CD4-positive, alpha-beta T cell (primary cell): ENCODE results near the gene TRMT10B. TPM values are rescaled to one million over a fixed set of nuclear protein-coding genes. Genes with fewer than 3 reads are reported as not detected.
"Not testable (repeated sequence)": the region's sequence is repeated elsewhere in the genome, so short reads cannot be mapped to it uniquely, and the experiment has no call there.

ENCODE experiments used
- ATAC-seq: fragments of 200-7000 bp; cut with Tn5 transposase; one replicate; pipeline ENCODE4 v1.10.0; 2022; ENCODE audit warnings: mild to moderate bottlenecking; ENCODE audit not compliant: poor library complexity
- CTCF ChIA-PET: fragments of 350-600 bp; sonication (Branson Sonifier 250); formaldehyde crosslinking; loops from one replicate; lab custom pipeline; 2021; ENCODE audit warnings: antibody characterized with exemption, inconsistent platforms; lab: Charles Lee
- POLR2A ChIA-PET: fragments of 350-600 bp; sonication (Branson Sonifier 250); formaldehyde crosslinking; loops from one replicate; lab custom pipeline; 2021; ENCODE audit warnings: antibody characterized with exemption, inconsistent platforms; lab: Charles Lee
- DNase-seq, 14 experiments: peaks; one replicate each; pipeline ENCODE4 v3.0.0-alpha.2; 2013 to 2020; ENCODE audit warnings: mixed read lengths in 2 of 14
- H3K27ac ChIP-seq, 2 donors: one replicate each; pipeline versions ENCODE4 v1.5.1 to v1.7.0; 2013; ENCODE audit warnings: low read length in 2 of 2, low read depth in 1 of 2, mild to moderate bottlenecking in 1 of 2
- H3K27me3 ChIP-seq, 2 experiments: 1 replicate in 1 of 2; 2 replicates in 1 of 2; pipeline versions ENCODE4 v1.6.1 to v1.7.0; 2013; ENCODE audit warnings: low read length in 2 of 2, control low read depth in 1 of 2, mild to moderate bottlenecking in 1 of 2, moderate library complexity in 1 of 2; ENCODE audit not compliant: insufficient read depth in 2 of 2, control insufficient read depth in 1 of 2
- H3K36me3 ChIP-seq: one replicate; pipeline ENCODE4 v1.6.1; 2013; ENCODE audit warnings: low read length, control low read depth; ENCODE audit not compliant: insufficient read depth
- H3K4me1 ChIP-seq: one replicate; pipeline ENCODE4 v1.6.1; 2013; ENCODE audit warnings: low read length, control low read depth; ENCODE audit not compliant: insufficient read depth
- H3K4me3 ChIP-seq: one replicate; pipeline ENCODE4 v1.5.1; 2013; ENCODE audit warnings: mild to moderate bottlenecking, low read length, moderate library complexity
- H3K9me3 ChIP-seq, 2 experiments: 1 replicate in 1 of 2; 2 replicates in 1 of 2; pipeline versions ENCODE4 v1.6.1 to v1.7.0; 2013; ENCODE audit warnings: low read length in 2 of 2, mild to moderate bottlenecking in 2 of 2, control low read depth in 1 of 2, moderate library complexity in 1 of 2; ENCODE audit not compliant: control insufficient read depth in 1 of 2, insufficient read depth in 1 of 2
- H3K27ac Mint-ChIP-seq: one replicate; pipeline ENCODE4 v1.8.0; 2020; ENCODE audit warnings: mixed read lengths
- H3K27me3 Mint-ChIP-seq: one replicate; pipeline ENCODE4 v1.8.0; 2021; ENCODE audit warnings: mixed read lengths
- H3K36me3 Mint-ChIP-seq: one replicate; pipeline ENCODE4 v1.8.0; 2021; ENCODE audit warnings: low read depth, mixed read lengths
- H3K4me1 Mint-ChIP-seq: one replicate; pipeline ENCODE4 v1.8.0; 2021; ENCODE audit warnings: low read depth, mixed read lengths
- H3K4me3 Mint-ChIP-seq: one replicate; pipeline ENCODE4 v1.8.0; 2020; ENCODE audit warnings: mild to moderate bottlenecking, mixed read lengths
- H3K9me3 Mint-ChIP-seq: one replicate; pipeline ENCODE4 v1.8.0; 2020; ENCODE audit warnings: mixed read lengths
- CTCF ChIP-seq: fragments of 200-600 bp; IDR thresholded peaks from one replicate; pipeline ENCODE4 v1.8.0; 2022; ENCODE audit warnings: antibody characterized with exemption, mild to moderate bottlenecking
- intact Hi-C, 2 experiments: fragments of 100-400 bp; cut with DNase I in 1 of 2; cut with micrococcal nuclease in 1 of 2; formaldehyde crosslinking; loops; one replicate each; pipeline versions ENCODE4 v1.15.1 to v1.9.0; 2023 to 2025; cut with DNase I, micrococcal nuclease
- total RNA-seq, 174 experiments: library from RNA in 2 of 174; stranded (reverse) in 2 of 174; gene quantifications; one replicate each; pipeline ENCODE4 v1.2.3 and lab custom pipeline; 2021 to 2026

TRMT10B gene
- total RNA-seq, 2 experiments from 2014 or later = 6.6 to 8.3 TPM

DNA sequence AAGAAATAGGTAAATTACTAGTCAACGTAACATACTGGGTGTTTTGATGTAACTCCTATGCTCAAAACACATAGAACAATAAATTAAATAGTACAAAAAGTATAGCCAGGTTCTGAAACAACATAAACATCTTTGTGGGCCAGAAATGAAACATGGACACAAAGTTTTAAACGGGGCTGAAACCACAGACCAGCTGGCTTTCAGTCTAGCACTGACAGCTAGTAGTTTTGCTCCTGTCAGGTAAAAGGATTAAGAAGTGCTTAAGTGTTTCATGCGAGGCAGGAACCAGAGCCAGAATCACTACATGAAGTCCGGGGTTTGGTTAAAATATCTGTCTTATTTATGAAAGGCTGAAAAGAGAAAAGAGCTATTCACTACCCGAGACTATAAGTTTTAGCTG is 66.5 kb downstream of the TRMT10B start:
- CTCF ChIA-PET = no interaction called here
- Histone ChIP-seq H3K27me3 (no peaks in the 10 kb centered on the region), H3K9me3 (no peaks in the 10 kb centered on the region), H3K27ac (no peak overlapping the region), H3K4me1 (no peaks in the 10 kb centered on the region), H3K36me3 (peaks cover 38% of the 10 kb centered on the region), H3K4me3 (no peak overlapping the region)
- ATAC-seq (no peak), DNase-seq (no peak)
- TF ChIP-seq CTCF = no peak
- no peaks in the 10 kb centered on the region for H3K9me3 Mint-ChIP-seq
- intact Hi-C loops = no loop called here
- peaks cover 60% of the 10 kb centered on the region for H3K36me3 Mint-ChIP-seq
- H3K27me3 Mint-ChIP-seq = no peaks in the 10 kb centered on the region
- POLR2A ChIA-PET = no interaction called here
- H3K4me3 Mint-ChIP-seq = no peak overlapping the region
- no peaks in the 10 kb centered on the region for H3K4me1 Mint-ChIP-seq
- no peak overlapping the region for H3K27ac Mint-ChIP-seq

DNA sequence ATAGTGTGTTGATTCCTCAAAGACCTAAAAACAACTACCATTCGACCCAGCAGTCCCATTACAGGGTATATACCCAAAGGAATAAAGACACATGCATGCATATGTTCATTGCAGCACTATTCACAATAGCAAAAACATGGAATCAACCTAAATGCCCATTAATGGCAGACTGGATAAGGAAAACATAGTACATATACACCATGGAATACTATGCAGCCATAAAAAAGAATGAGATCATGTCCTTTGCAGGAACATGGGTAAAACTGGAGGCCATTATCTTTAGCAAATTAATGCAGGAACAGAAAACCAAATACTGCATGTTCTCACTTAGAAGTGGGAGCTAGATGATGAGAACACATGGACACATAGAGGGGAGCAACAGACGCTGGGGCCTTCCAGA is 71.6 kb downstream of the TRMT10B start:
- H3K36me3 Mint-ChIP-seq = peaks cover 87% of the 10 kb centered on the region
- POLR2A ChIA-PET = not testable (repeated sequence)

DNA sequence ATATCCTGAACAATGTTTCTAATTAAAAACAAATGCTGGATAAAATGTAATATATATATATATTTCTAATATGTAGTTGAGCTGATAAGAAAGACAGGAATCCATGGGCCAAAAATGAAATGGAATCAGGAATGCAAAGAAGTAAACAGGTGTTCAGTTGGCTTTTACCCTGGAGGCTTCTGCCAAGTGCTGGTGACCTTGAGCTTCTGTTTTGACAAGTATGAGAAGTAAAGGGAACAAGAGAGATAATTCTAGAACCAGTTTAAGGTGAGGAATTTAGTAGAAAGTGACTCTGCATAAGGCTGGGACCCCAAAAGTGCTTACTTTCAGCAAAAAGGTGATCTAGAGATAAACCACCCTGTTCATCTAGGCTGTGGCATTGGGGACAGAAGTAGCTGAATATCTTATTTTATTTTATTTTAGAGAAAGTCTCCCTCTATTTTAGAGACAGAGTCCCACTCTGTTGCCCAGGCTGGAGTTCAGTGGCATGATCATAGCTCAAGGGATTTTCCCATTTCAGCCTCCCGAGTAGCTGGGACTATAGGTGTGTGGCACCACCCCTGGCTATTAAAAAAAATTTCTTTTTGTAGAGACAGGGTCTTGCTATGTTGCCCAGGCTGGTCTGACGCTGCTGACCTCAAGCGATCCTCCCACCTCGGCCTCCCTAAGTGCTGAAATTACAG is 74.0 kb downstream of the TRMT10B start:
- Histone ChIP-seq H3K9me3 (no peaks in the 10 kb centered on the region), H3K4me3 (no peak overlapping the region), H3K27me3 (no peaks in the 10 kb centered on the region), H3K36me3 (peaks cover 34% of the 10 kb centered on the region), H3K27ac (no peak overlapping the region), H3K4me1 (no peaks in the 10 kb centered on the region)
- ChIA-PET POLR2A (no interaction called here), CTCF (no interaction called here)
- DNase-seq (no peak), ATAC-seq (no peak)
- Mint-ChIP-seq H3K9me3 (no peaks in the 10 kb centered on the region), H3K4me3 (no peak overlapping the region), H3K36me3 (peaks cover 65% of the 10 kb centered on the region), H3K4me1 (no peaks in the 10 kb centered on the region), H3K27me3 (no peaks in the 10 kb centered on the region), H3K27ac (no peak overlapping the region)
- intact Hi-C loops = no loop called here
- TF ChIP-seq CTCF = no peak

More for the DNA sequence above, 71.6 kb downstream of the TRMT10B start:
- H3K9me3 ChIP-seq, H3K27me3 Mint-ChIP-seq, CTCF ChIA-PET, H3K27me3 ChIP-seq, ATAC-seq, H3K27ac ChIP-seq, intact Hi-C loops, H3K27ac Mint-ChIP-seq, H3K4me1 ChIP-seq, H3K4me3 Mint-ChIP-seq, H3K4me3 ChIP-seq, DNase-seq, H3K9me3 Mint-ChIP-seq, H3K4me1 Mint-ChIP-seq: not testable (repeated sequence)
- peaks cover 52% of the 10 kb centered on the region for H3K36me3 ChIP-seq

Other genes with a start within 250 kb of the TRMT10B start
- 1 to 10 TPM in 1 of 2 experiments, under 1 TPM in 1; 0.81 to 2.3 TPM for gene FBXO10, start 177.4 kb upstream of the TRMT10B start, total RNA-seq
- 10 to 100 TPM; 31.4 to 35.3 TPM for gene TOMM5, start 161.2 kb upstream of the TRMT10B start, total RNA-seq
- not detected for gene FRMPD1, start 102.9 kb upstream of the TRMT10B start, total RNA-seq
- gene EXOSC3, start 31.3 kb downstream of the TRMT10B start, total RNA-seq = 10 to 100 TPM; 42.9 to 44.2 TPM
- 1 to 10 TPM; 7.2 to 7.5 TPM for gene DCAF10, start 47.0 kb downstream of the TRMT10B start, total RNA-seq
- gene SLC25A51, start 150.3 kb downstream of the TRMT10B start, total RNA-seq = 10 to 100 TPM; 13.3 to 13.8 TPM